ENCODE measurements around the gene CHRND.
A peak's percentile ranks its signal among the peaks of the same experiment; 100 is the strongest.

The CHRND gene

GRCh38 chr2:232497348-232497747 is 28.6 kb upstream of the CHRND start:
- Histone ChIP-seq H3K4me1 (ENCODE audit: control insufficient read depth, insufficient read depth, low read length) (peaks cover 5% of the 10 kb centered on the region; the same call in 1 of the 2 replicates), H3K27me3 (ENCODE audit: control insufficient read depth, insufficient read depth, low read length) (peaks cover 14% of the 10 kb centered on the region), H3K27ac (ENCODE audit: low read depth, low read length) (no peak overlapping the region), H3K9ac (ENCODE audit: low read depth, low read length) (no peak overlapping the region), H3K9me3 (ENCODE audit: control insufficient read depth, insufficient read depth, low read length) (no peaks in the 10 kb centered on the region), H3K4me3 (ENCODE audit: low read depth, low read length) (no peak overlapping the region), H3K36me3 (ENCODE audit: control insufficient read depth, insufficient read depth, low read length) (no peaks in the 10 kb centered on the region)

- Histone ChIP-seq H3K27me3 (ENCODE audit: control insufficient read depth, insufficient read depth, low read length) (peaks cover 24% of the 10 kb centered on the region), H3K4me1 (ENCODE audit: control insufficient read depth, insufficient read depth, low read length) (peaks cover 5% of the 10 kb centered on the region; the same call in 1 of the 2 replicates)
Measured at GRCh38 chr2:232498452-232498851, 27.5 kb upstream of the CHRND start.

GRCh38 chr2:232501331-232501771 is 24.6 kb upstream of the CHRND start:
- Histone ChIP-seq H3K9ac (ENCODE audit: low read depth, low read length) (no peak overlapping the region), H3K36me3 (ENCODE audit: control insufficient read depth, insufficient read depth, low read length) (no peaks in the 10 kb centered on the region), H3K27me3 (ENCODE audit: control insufficient read depth, insufficient read depth, low read length) (peaks cover 53% of the 10 kb centered on the region), H3K4me1 (ENCODE audit: control insufficient read depth, insufficient read depth, low read length) (peaks cover 9% of the 10 kb centered on the region), H3K9me3 (ENCODE audit: control insufficient read depth, insufficient read depth, low read length) (no peaks in the 10 kb centered on the region), H3K27ac (ENCODE audit: low read depth, low read length) (no peak overlapping the region), H3K4me3 (ENCODE audit: low read depth, low read length) (no peak overlapping the region)

More at GRCh38 chr2:232498452-232498851, 27.5 kb upstream of the CHRND start:
- H3K9ac ChIP-seq (ENCODE audit: low read depth, low read length), result no peak overlapping the region
- no peak overlapping the region for H3K4me3 ChIP-seq (ENCODE audit: low read depth, low read length)
- H3K9me3 ChIP-seq (ENCODE audit: control insufficient read depth, insufficient read depth, low read length), result no peaks in the 10 kb centered on the region
- no peak overlapping the region for H3K27ac ChIP-seq (ENCODE audit: low read depth, low read length)
- no peaks in the 10 kb centered on the region for H3K36me3 ChIP-seq (ENCODE audit: control insufficient read depth, insufficient read depth, low read length)

- H3K4me3 ChIP-seq (ENCODE audit: low read depth, low read length), result peak overlapping the region; percentile 74; the same call in 1 of the 2 replicates
- peaks cover 59% of the 10 kb centered on the region for H3K27me3 ChIP-seq (ENCODE audit: control insufficient read depth, insufficient read depth, low read length)
- H3K27ac ChIP-seq (ENCODE audit: low read depth, low read length), result no peak overlapping the region
- no peaks in the 10 kb centered on the region for H3K36me3 ChIP-seq (ENCODE audit: control insufficient read depth, insufficient read depth, low read length)
- H3K9me3 ChIP-seq (ENCODE audit: control insufficient read depth, insufficient read depth, low read length), result no peaks in the 10 kb centered on the region
- H3K4me1 ChIP-seq (ENCODE audit: control insufficient read depth, insufficient read depth, low read length), result peaks cover 9% of the 10 kb centered on the region
- H3K9ac ChIP-seq (ENCODE audit: low read depth, low read length), result no peak overlapping the region
Measured at GRCh38 chr2:232501794-232502390, 24.1 kb upstream of the CHRND start.

GRCh38 chr2:232502511-232502910 is 23.4 kb upstream of the CHRND start:
- Histone ChIP-seq H3K27me3 (ENCODE audit: control insufficient read depth, insufficient read depth, low read length) (peaks cover 64% of the 10 kb centered on the region), H3K9ac (ENCODE audit: low read depth, low read length) (no peak overlapping the region), H3K9me3 (ENCODE audit: control insufficient read depth, insufficient read depth, low read length) (no peaks in the 10 kb centered on the region), H3K4me3 (ENCODE audit: low read depth, low read length) (peak overlapping the region; percentile 74), H3K36me3 (ENCODE audit: control insufficient read depth, insufficient read depth, low read length) (no peaks in the 10 kb centered on the region), H3K27ac (ENCODE audit: low read depth, low read length) (no peak overlapping the region), H3K4me1 (ENCODE audit: control insufficient read depth, insufficient read depth, low read length) (peaks cover 9% of the 10 kb centered on the region)

GRCh38 chr2:232502911-232503808 is 22.8 kb upstream of the CHRND start:
- Histone ChIP-seq H3K27me3 (ENCODE audit: control insufficient read depth, insufficient read depth, low read length) (peaks cover 64% of the 10 kb centered on the region), H3K9me3 (ENCODE audit: control insufficient read depth, insufficient read depth, low read length) (no peaks in the 10 kb centered on the region), H3K36me3 (ENCODE audit: control insufficient read depth, insufficient read depth, low read length) (no peaks in the 10 kb centered on the region), H3K4me3 (ENCODE audit: low read depth, low read length) (peak overlapping the region; percentile 74), H3K9ac (ENCODE audit: low read depth, low read length) (no peak overlapping the region), H3K4me1 (ENCODE audit: control insufficient read depth, insufficient read depth, low read length) (peaks cover 9% of the 10 kb centered on the region), H3K27ac (ENCODE audit: low read depth, low read length) (no peak overlapping the region)

GRCh38 chr2:232503809-232504323 is 22.1 kb upstream of the CHRND start:
- Histone ChIP-seq H3K4me3 (ENCODE audit: low read depth, low read length) (peak overlapping the region; percentile 74), H3K27ac (ENCODE audit: low read depth, low read length) (no peak overlapping the region), H3K4me1 (ENCODE audit: control insufficient read depth, insufficient read depth, low read length) (peaks cover 9% of the 10 kb centered on the region), H3K27me3 (ENCODE audit: control insufficient read depth, insufficient read depth, low read length) (peaks cover 64% of the 10 kb centered on the region), H3K36me3 (ENCODE audit: control insufficient read depth, insufficient read depth, low read length) (no peaks in the 10 kb centered on the region), H3K9ac (ENCODE audit: low read depth, low read length) (no peak overlapping the region), H3K9me3 (ENCODE audit: control insufficient read depth, insufficient read depth, low read length) (no peaks in the 10 kb centered on the region)

- Histone ChIP-seq H3K27me3 (ENCODE audit: control insufficient read depth, insufficient read depth, low read length) (peaks cover 64% of the 10 kb centered on the region), H3K4me3 (ENCODE audit: low read depth, low read length) (no peak overlapping the region), H3K36me3 (ENCODE audit: control insufficient read depth, insufficient read depth, low read length) (no peaks in the 10 kb centered on the region), H3K4me1 (ENCODE audit: control insufficient read depth, insufficient read depth, low read length) (peaks cover 9% of the 10 kb centered on the region), H3K27ac (ENCODE audit: low read depth, low read length) (no peak overlapping the region), H3K9me3 (ENCODE audit: control insufficient read depth, insufficient read depth, low read length) (no peaks in the 10 kb centered on the region), H3K9ac (ENCODE audit: low read depth, low read length) (no peak overlapping the region)
Measured at GRCh38 chr2:232504438-232504837, 21.5 kb upstream of the CHRND start.

GRCh38 chr2:232505856-232506255 is 20.1 kb upstream of the CHRND start:
- Histone ChIP-seq H3K36me3 (ENCODE audit: control insufficient read depth, insufficient read depth, low read length) (no peaks in the 10 kb centered on the region), H3K9me3 (ENCODE audit: control insufficient read depth, insufficient read depth, low read length) (no peaks in the 10 kb centered on the region), H3K27ac (ENCODE audit: low read depth, low read length) (no peak overlapping the region), H3K9ac (ENCODE audit: low read depth, low read length) (no peak overlapping the region), H3K27me3 (ENCODE audit: control insufficient read depth, insufficient read depth, low read length) (peaks cover 59% of the 10 kb centered on the region), H3K4me1 (ENCODE audit: control insufficient read depth, insufficient read depth, low read length) (peaks cover 9% of the 10 kb centered on the region), H3K4me3 (ENCODE audit: low read depth, low read length) (no peak overlapping the region)

- Histone ChIP-seq H3K27me3 (ENCODE audit: control insufficient read depth, insufficient read depth, low read length) (peaks cover 53% of the 10 kb centered on the region), H3K9ac (ENCODE audit: low read depth, low read length) (no peak overlapping the region), H3K4me1 (ENCODE audit: control insufficient read depth, insufficient read depth, low read length) (peaks cover 9% of the 10 kb centered on the region), H3K4me3 (ENCODE audit: low read depth, low read length) (no peak overlapping the region), H3K27ac (ENCODE audit: low read depth, low read length) (no peak overlapping the region), H3K36me3 (ENCODE audit: control insufficient read depth, insufficient read depth, low read length) (no peaks in the 10 kb centered on the region), H3K9me3 (ENCODE audit: control insufficient read depth, insufficient read depth, low read length) (no peaks in the 10 kb centered on the region)
Measured at GRCh38 chr2:232506709-232507108, 19.3 kb upstream of the CHRND start.

GRCh38 chr2:232508251-232508650 is 17.7 kb upstream of the CHRND start:
- Histone ChIP-seq H3K4me1 (ENCODE audit: control insufficient read depth, insufficient read depth, low read length) (peaks cover 9% of the 10 kb centered on the region), H3K27ac (ENCODE audit: low read depth, low read length) (no peak overlapping the region), H3K9ac (ENCODE audit: low read depth, low read length) (no peak overlapping the region), H3K36me3 (ENCODE audit: control insufficient read depth, insufficient read depth, low read length) (no peaks in the 10 kb centered on the region), H3K4me3 (ENCODE audit: low read depth, low read length) (no peak overlapping the region), H3K27me3 (ENCODE audit: control insufficient read depth, insufficient read depth, low read length) (peaks cover 42% of the 10 kb centered on the region), H3K9me3 (ENCODE audit: control insufficient read depth, insufficient read depth, low read length) (no peaks in the 10 kb centered on the region)

Data from HUES48 (cell line).